AG04449 (cell line): ENCODE data around the gene MGAT2.

Source experiments
- CTCF ChIA-PET: fragments of 350-600 bp; formaldehyde crosslinking; extraction: SDS; loops from one replicate; lab custom pipeline; 2021; ENCODE audit warnings: antibody characterized with exemption; lab: Yijun Ruan, JAX
- POLR2A ChIA-PET: fragments of 400-600, 350-600 bp; formaldehyde crosslinking; extraction: SDS; loops from one replicate; lab custom pipeline; 2020; ENCODE audit warnings: antibody characterized with exemption, inconsistent platforms; lab: Yijun Ruan, JAX
- DNase-seq: peaks from one replicate; pipeline ENCODE4 v3.0.0-alpha.2; 2010; ENCODE audit warnings: low read depth, low spot score
- H3K4me3 ChIP-seq: 2 replicates; pipeline ENCODE4 v1.5.1; 2011; ENCODE audit warnings: low read depth, mild to moderate bottlenecking, control low read depth, low read length
- TF ChIP-seq, protein P1 (sequence below): IDR thresholded peaks from one replicate; pipeline ENCODE4 v1.5.1; 2011; ENCODE audit warnings: mild to moderate bottlenecking, moderate library complexity, low read length, control low read depth, inconsistent platforms; ENCODE audit not compliant: insufficient read depth; ENCODE audit errors: missing control alignments

Gene MGAT2

DNA sequence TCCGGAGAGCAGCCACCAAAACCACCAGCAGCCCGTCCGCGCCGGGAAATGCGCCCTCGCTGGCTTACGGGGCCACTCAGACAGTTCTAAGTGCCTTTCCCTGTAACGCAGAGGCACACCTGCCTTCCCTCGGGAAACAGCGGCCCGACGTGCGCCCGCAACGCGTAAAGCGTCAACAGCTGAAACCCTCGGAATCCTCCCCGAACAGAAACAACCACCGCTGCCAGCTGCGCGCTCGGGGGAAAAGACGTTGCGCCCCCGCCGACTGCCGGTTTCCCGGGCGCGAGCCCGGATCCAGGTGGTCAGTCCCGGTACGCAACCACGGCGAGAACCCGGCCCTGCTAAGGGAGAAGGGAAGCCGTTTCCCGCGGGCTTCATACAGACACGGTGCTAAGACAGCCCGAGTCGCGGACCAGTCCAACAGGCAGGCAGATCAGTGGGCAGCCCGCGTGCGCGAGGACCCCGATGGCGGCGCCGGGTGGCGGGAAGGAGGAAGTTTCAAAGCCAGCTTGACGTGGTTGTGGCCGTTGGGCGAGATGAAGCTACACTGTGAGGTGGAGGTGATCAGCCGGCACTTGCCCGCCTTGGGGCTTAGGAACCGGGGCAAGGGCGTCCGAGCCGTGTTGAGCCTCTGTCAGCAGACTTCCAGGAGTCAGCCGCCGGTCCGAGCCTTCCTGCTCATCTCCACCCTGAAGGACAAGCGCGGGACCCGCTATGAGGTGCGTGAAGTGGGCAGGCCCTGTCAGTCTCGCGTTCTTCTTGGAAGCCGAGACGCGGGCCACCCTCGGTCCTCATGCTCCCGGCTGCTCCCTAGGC lies 21.9 kb upstream of the MGAT2 start, which contains the start of gene LRR1:
LRR1 (plus strand) TSS at position 456 of the 816 bp plus-strand sequence; CDS start at position 537, 81 bp downstream.
- DNase-seq: no peak
- peak within 1 kb of the TSS; percentile 96 for H3K4me3 ChIP-seq
- TF ChIP-seq, protein P1, sequence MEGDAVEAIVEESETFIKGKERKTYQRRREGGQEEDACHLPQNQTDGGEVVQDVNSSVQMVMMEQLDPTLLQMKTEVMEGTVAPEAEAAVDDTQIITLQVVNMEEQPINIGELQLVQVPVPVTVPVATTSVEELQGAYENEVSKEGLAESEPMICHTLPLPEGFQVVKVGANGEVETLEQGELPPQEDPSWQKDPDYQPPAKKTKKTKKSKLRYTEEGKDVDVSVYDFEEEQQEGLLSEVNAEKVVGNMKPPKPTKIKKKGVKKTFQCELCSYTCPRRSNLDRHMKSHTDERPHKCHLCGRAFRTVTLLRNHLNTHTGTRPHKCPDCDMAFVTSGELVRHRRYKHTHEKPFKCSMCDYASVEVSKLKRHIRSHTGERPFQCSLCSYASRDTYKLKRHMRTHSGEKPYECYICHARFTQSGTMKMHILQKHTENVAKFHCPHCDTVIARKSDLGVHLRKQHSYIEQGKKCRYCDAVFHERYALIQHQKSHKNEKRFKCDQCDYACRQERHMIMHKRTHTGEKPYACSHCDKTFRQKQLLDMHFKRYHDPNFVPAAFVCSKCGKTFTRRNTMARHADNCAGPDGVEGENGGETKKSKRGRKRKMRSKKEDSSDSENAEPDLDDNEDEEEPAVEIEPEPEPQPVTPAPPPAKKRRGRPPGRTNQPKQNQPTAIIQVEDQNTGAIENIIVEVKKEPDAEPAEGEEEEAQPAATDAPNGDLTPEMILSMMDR: no peak
- ChIA-PET POLR2A (interaction anchor here (0.6 to 2.2 kb wide), 4 partner anchors 10 to 22 kb away, joined by 3 to 19 read pairs (median 6); partner anchors contain the start of genes MGAT2, RPL36AL and RPS29), CTCF (interaction anchor here (0.9 to 1.7 kb wide), 3 partner anchors 9 to 264 kb away, joined by 3 to 10 read pairs (median 3); partner anchors contain the start of gene RPS29)

DNA sequence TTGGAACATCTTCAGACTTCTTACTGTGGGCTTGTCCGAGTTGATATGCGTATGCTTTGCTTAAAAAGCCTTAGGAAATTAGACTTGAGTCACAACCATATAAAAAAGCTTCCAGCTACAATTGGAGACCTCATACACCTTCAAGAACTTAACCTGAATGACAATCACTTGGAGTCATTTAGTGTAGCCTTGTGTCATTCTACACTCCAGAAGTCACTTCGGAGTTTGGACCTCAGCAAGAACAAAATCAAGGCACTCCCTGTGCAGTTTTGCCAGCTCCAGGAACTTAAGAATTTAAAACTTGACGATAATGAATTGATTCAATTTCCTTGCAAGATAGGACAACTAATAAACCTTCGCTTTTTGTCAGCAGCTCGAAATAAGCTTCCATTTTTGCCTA lies 13.0 kb upstream of the MGAT2 start:
- DNase-seq: no peak
- TF ChIP-seq, protein P1: no peak
- ChIA-PET CTCF (no interaction called here), POLR2A (no interaction called here)
- no peak overlapping the region for H3K4me3 ChIP-seq

DNA sequence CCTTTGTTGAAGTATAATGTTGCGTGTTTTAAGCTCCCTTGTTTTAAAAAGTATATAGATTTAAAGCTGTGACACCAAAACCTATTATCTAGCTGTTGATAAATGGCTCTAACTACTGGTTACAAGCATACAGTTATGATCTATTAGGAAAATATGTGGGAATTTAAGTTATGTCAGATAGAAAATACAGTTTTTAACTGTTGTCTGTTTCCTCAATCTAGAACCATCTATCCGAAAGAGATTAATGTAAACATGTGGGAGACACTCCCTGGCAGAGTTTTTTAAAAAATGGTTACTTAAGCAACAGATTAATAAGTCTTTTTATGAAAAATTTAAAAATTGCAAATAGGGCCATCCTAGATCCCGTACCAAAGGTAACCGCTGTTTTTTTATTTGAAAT lies 8.3 kb upstream of the MGAT2 start:
- TF ChIP-seq, protein P1: no peak
- no peak overlapping the region for H3K4me3 ChIP-seq
- ChIA-PET CTCF (interaction anchor here (1.1 to 1.7 kb wide), 3 partner anchors 8 to 25 kb away, joined by 4 to 6 read pairs (median 5); partner anchors contain the start of genes DNAAF2, MGAT2 and RPL36AL), POLR2A (interaction anchor here (1.3 kb wide), 1 partner anchor 8 kb away, joined by 5 read pairs; the partner anchor contains the start of genes MGAT2 and RPL36AL)
- DNase-seq: no peak

DNA sequence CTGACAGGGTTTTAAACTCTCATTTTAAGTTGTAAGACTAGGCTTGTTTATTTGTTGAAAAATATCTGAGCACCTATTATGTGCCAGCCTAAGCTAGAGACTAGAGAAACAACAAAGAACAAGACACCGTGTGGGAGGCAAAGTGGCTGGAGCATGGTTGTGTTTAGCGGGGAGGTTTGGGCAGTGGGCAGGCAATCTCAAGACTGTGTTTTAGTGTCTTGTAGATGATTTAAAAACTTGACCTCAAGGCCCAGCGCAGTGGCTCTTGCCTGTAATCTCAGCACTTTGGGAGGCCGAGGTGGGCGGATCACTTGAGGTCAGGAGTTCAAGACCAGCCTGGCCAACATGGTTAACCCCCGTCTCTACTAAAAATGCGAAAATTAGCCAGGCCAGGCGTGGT lies 7.9 kb upstream of the MGAT2 start:
- no peak for DNase-seq
- TF ChIP-seq, protein P1: no peak
- no peak overlapping the region for H3K4me3 ChIP-seq
- POLR2A ChIA-PET: interaction anchor here (1.3 kb wide), 1 partner anchor 8 kb away, joined by 5 read pairs; the partner anchor contains the start of genes MGAT2 and RPL36AL
- CTCF ChIA-PET: interaction anchor here (1.4 to 1.7 kb wide), 2 partner anchors 8 to 26 kb away, joined by 4 to 6 read pairs; partner anchors contain the start of genes MGAT2 and RPL36AL

DNA sequence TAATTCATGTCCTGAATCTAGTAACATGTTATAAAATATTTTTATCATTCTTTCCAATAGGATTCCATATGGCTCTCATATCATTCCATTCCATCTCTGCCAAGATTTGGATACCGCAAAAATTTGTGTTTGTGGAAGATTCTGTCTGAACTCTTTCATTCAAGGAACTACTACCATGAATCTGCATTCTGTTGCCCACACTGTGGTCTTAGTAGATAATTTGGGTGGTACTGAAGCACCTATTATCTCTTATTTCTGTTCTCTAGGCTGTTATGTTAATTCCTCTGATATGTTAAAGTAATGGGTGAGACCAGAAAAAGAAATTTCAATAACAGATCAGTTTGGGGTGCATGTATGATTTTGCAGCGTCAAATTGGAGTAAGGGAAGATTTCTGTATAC lies 6.4 kb upstream of the MGAT2 start:
- TF ChIP-seq, protein P1: no peak
- CTCF ChIA-PET: interaction anchor here (0.8 to 1.0 kb wide), 2 partner anchors 27 to 36 kb away, joined by 3 read pairs; no protein-coding TSS in a partner anchor
- H3K4me3 ChIP-seq: no peak overlapping the region
- no peak for DNase-seq
- POLR2A ChIA-PET: no interaction called here

DNA sequence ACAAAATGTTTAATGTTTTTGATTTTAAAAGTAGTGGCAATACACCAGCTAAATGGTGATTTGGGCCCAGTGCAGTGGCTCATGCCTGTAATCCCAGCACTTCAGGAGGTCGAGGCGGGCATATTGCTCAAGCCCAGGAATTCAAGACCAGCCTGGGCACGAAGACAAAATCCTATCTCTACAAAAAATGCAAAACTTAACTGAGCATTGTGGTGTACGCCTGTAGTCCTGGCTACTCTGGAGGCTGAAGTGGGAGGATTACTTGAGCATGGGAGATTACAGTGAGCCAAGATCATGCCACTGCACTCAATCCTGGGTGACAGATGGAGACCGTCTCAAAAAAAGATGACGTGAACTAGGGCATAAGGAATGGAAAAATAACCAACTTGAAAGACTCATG lies 4.8 kb upstream of the MGAT2 start:
- no peak overlapping the region for H3K4me3 ChIP-seq
- CTCF ChIA-PET: interaction anchor here (1.1 kb wide), 1 partner anchor 13 kb away, joined by 3 read pairs; no protein-coding TSS in a partner anchor
- no peak for DNase-seq
- POLR2A ChIA-PET: no interaction called here
- TF ChIP-seq, protein P1: no peak
